Endometrial microvascular endothelial cells (primary cell): Measurements from ENCODE around the gene IFT25. TPM values are rescaled to one million over a fixed set of nuclear protein-coding genes. Genes with fewer than 3 reads are reported as not detected.
"Not testable (repeated sequence)": the region's sequence is repeated elsewhere in the genome, so short reads cannot be mapped to it uniquely, and the experiment has no call there.

ENCODE experiments used
- in situ Hi-C: cut with HindIII; loops from 2 replicates; pipeline ENCODE4 v1.10.0; 2017; ENCODE audit warnings: low sequenced_read_pairs, low pct_unique_long_range_greater_than_20kb; ENCODE audit errors: inconsistent ontology term
- total RNA-seq: library from RNA; depleted of rRNA; stranded (reverse); fragments of >200 nt; gene quantifications from one replicate; pipeline ENCODE4 v1.2.3, GENCODE V29; 2015; ENCODE audit errors: inconsistent ontology term

IFT25 gene
- total RNA-seq, 1 donor from 2014 or later = 20.6 TPM

GRCh38 chr1:53893999-53894636, 51.4 kb downstream of the IFT25 start, which contains the start of gene DIO1:
Gene DIO1 (plus strand): TSS chr1:53894187. CDS start chr1:53894211, 24 bp downstream.
- in situ Hi-C loops = no loop called here

GRCh38 chr1:53892911-53893310, 52.6 kb downstream of the IFT25 start:
- in situ Hi-C loops = no loop called here

GRCh38 chr1:53891678-53892077, 53.8 kb downstream of the IFT25 start:
- in situ Hi-C loops = no loop called here

- in situ Hi-C loops = no loop called here
These were observed 54.5 kb downstream of the IFT25 start for GRCh38 chr1:53891018-53891417.

- in situ Hi-C loops = no loop called here
These were observed 55.0 kb downstream of the IFT25 start for GRCh38 chr1:53890522-53890941.

GRCh38 chr1:53889304-53890298, 55.9 kb downstream of the IFT25 start, which contains the start of gene YIPF1:
Gene YIPF1 (minus strand): TSS chr1:53889797. CDS start chr1:53888937, 860 bp downstream.
- in situ Hi-C loops = no loop called here

GRCh38 chr1:53888681-53889080, 56.8 kb downstream of the IFT25 start:
- in situ Hi-C loops = no loop called here

GRCh38 chr1:53883600-53883999, 61.9 kb downstream of the IFT25 start:
- in situ Hi-C loops = not testable (repeated sequence)

- in situ Hi-C loops = not testable (repeated sequence)
These were observed 63.6 kb downstream of the IFT25 start for GRCh38 chr1:53881853-53882252.

GRCh38 chr1:53878492-53879105, 66.9 kb downstream of the IFT25 start:
- in situ Hi-C loops = no loop called here

- in situ Hi-C loops = not testable (repeated sequence)
These were observed 70.3 kb downstream of the IFT25 start for GRCh38 chr1:53875150-53875549.

- in situ Hi-C loops = no loop called here
These were observed 73.6 kb downstream of the IFT25 start for GRCh38 chr1:53871773-53872484.

Other genes starting within 250 kb of the IFT25 start
- gene GLIS1, start 206.5 kb downstream of the IFT25 start, total RNA-seq = not detected
- 39.8 TPM for gene NDC1, start 107.4 kb downstream of the IFT25 start, total RNA-seq
- 22.6 TPM for gene YIPF1, start 55.9 kb downstream of the IFT25 start, total RNA-seq
- not detected for gene DIO1, start 51.5 kb downstream of the IFT25 start, total RNA-seq
- 34.6 TPM for gene LRRC42, start 651 bp upstream of the IFT25 start, total RNA-seq
- not detected for gene LDLRAD1, start 72.5 kb upstream of the IFT25 start, total RNA-seq
- gene TMEM59, start 107.5 kb upstream of the IFT25 start, total RNA-seq = 201 TPM
- 4.5 TPM for gene TCEANC2, start 107.9 kb upstream of the IFT25 start, total RNA-seq
- not detected for gene CDCP2, start 207.3 kb upstream of the IFT25 start, total RNA-seq